Measurements from ENCODE around the gene CDK5RAP2.
A peak's percentile ranks its signal among the peaks of the same experiment; 100 is the strongest.

Gene CDK5RAP2

GRCh38 chr9:120379611-120380010, 200.4 kb downstream of the CDK5RAP2 start:
- H3K4me3 ChIP-seq (ENCODE audit: low read length), result no peak overlapping the region
- no peak for DNase-seq (ENCODE audit: low read depth, low spot score)

- no peak overlapping the region for H3K4me3 ChIP-seq (ENCODE audit: low read length)
- DNase-seq (ENCODE audit: low read depth, low spot score), result no peak
Observed at GRCh38 chr9:120378680-120379079, 201.3 kb downstream of the CDK5RAP2 start.

DNA sequence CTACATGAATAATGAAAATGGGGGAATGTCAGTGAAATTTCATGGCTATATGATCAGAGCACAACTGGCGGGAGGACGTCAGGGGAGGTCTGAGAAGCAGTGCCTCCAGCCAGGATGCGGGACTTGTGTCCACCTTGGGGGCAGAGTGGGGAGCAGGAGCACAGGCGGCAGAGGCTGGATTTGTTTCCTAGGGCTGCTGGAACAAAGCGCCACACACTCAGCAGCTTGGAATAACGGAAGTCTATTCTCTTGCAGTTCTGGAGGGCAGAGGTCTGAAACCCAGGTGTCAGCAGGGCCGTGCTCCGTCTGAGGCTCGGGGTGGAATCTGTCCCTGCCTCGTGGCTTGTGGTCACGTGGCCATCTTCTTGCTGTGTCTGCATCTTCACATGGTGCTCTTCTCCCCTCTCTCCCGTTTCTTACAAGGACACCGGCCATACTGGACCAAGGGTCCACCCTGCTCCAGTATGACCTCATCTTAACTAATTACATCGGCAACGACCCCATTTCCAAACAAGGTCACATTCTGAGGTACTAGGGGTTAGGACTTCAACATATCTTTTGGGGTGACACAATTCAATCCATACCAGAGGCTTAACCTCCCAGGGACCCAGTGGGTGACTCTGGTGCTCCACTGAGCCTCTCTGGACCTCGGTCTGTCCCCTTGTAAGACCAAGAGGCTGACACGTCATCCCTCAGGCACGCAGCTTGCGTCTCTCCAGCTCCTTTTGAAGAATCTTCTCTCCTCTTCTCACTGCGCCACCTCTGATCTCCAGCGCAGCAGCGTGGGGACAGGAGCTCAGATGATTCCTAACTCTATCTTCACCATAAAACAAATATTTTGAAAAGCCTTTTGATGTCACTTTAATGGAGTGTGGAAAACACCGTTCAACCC, 202.5 kb downstream of the CDK5RAP2 start:
- no peak for DNase-seq (ENCODE audit: low read depth, low spot score)
- no peak overlapping the region for H3K4me3 ChIP-seq (ENCODE audit: low read length)

GRCh38 chr9:120376101-120376500, 203.9 kb downstream of the CDK5RAP2 start:
- no peak overlapping the region for H3K4me3 ChIP-seq (ENCODE audit: low read length)
- DNase-seq (ENCODE audit: low read depth, low spot score), result no peak

DNA sequence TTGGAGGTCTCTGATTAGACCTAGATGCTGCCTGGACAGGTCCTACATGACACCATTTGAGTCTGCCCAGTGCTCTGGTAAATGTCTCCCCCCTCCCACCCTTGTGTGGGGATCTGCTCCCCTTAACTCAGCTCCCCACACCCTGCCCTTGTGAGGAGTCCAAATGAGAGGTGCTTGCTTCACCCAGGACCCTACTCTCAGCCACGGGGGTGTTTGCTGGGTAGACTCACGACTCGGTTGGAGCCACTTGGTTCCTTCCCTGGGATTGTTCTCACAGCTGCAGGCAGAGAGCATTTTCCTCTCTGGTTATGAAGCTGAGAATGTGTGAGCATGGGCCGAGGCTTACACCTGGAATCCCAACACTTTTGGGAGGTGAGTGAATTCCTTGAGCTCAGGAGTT, 204.7 kb downstream of the CDK5RAP2 start:
- no peak overlapping the region for H3K4me3 ChIP-seq (ENCODE audit: low read length)
- DNase-seq (ENCODE audit: low read depth, low spot score), result no peak

GRCh38 chr9:120374817-120375216, 205.2 kb downstream of the CDK5RAP2 start:
- H3K4me3 ChIP-seq (ENCODE audit: low read length), result no peak overlapping the region
- no peak for DNase-seq (ENCODE audit: low read depth, low spot score)

DNA sequence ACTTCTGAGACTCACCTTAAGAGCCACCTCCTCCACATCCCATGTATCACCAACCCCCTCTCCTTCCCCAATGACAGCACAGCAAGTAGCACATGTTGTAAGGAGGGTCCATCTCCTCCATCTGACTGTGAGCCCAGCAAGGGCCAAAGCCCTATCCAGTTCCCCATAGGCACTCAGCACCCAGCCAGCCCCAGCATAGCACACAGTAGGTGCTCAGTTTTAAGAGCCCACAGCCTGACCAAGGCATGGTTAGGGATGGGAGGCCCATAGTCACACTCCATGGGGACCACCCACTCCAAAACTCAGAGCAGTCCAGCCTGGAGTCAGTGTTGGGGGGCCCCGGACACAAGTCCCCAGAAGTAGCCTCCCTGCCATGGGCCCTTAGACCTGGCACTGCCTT, 205.7 kb downstream of the CDK5RAP2 start:
- no peak overlapping the region for H3K4me3 ChIP-seq (ENCODE audit: low read length)
- no peak for DNase-seq (ENCODE audit: low read depth, low spot score)

- no peak overlapping the region for H3K4me3 ChIP-seq (ENCODE audit: low read length)
- no peak for DNase-seq (ENCODE audit: low read depth, low spot score)
Observed at GRCh38 chr9:120372040-120372439, 207.9 kb downstream of the CDK5RAP2 start.

- no peak overlapping the region for H3K4me3 ChIP-seq (ENCODE audit: low read length)
- DNase-seq (ENCODE audit: low read depth, low spot score), result no peak
Observed at GRCh38 chr9:120369608-120370220, 210.3 kb downstream of the CDK5RAP2 start.

GRCh38 chr9:120368799-120369198, 211.2 kb downstream of the CDK5RAP2 start:
- no peak overlapping the region for H3K4me3 ChIP-seq (ENCODE audit: low read length)
- DNase-seq (ENCODE audit: low read depth, low spot score), result peak; percentile 10

- no peak for DNase-seq (ENCODE audit: low read depth, low spot score)
- H3K4me3 ChIP-seq (ENCODE audit: low read length), result no peak overlapping the region
Observed at GRCh38 chr9:120366644-120367019, 213.3 kb downstream of the CDK5RAP2 start.

DNA sequence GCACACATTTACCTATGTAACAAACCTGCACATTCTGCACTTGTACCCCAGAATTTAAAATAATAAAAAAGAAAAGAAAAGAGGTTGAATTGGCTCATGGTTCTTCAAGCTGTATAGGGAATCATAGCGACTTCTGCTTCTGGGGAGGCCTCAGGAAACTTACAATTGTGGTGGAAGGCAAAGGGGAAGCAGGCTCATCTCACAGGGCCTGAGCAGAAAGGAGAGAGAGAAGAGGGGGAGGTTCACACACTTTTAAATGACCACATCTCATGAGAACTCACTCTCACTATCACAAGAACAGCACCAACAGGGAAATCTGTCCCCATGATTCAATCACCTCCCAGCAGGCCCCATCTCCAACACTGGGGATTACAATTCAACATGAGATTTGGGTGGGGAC, 214.6 kb downstream of the CDK5RAP2 start:
- DNase-seq (ENCODE audit: low read depth, low spot score), result no peak
- no peak overlapping the region for H3K4me3 ChIP-seq (ENCODE audit: low read length)

DNA sequence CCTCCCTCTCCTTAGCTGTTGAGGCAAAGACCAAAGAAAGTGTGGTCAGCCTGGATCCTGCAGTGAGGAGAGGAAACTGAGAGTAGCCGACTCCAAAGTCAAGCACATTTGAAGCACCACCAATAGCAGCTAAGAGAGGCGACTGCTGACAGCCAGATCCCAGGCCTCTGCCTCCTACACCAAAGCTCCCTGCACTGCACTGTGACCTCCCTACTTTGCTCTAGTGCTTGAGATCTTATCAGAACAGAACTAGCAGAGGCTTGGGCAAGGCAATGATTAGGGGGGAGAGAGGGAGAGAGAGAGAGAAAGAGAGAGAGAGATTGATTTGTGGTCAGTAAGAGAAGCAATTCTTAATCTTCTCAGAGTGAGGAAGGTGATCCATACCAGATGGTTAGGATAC, 216.3 kb downstream of the CDK5RAP2 start:
- DNase-seq (ENCODE audit: low read depth, low spot score), result no peak
- H3K4me3 ChIP-seq (ENCODE audit: low read length), result no peak overlapping the region

- no peak overlapping the region for H3K4me3 ChIP-seq (ENCODE audit: low read length)
- no peak for DNase-seq (ENCODE audit: low read depth, low spot score)
Observed at GRCh38 chr9:120362446-120362845, 217.5 kb downstream of the CDK5RAP2 start.

- H3K4me3 ChIP-seq (ENCODE audit: low read length), result no peak overlapping the region
- no peak for DNase-seq (ENCODE audit: low read depth, low spot score)
Observed at GRCh38 chr9:120361551-120361950, 218.4 kb downstream of the CDK5RAP2 start.

- DNase-seq (ENCODE audit: low read depth, low spot score), result no peak
- no peak overlapping the region for H3K4me3 ChIP-seq (ENCODE audit: low read length)
Observed at GRCh38 chr9:120360510-120360909, 219.5 kb downstream of the CDK5RAP2 start.

- DNase-seq (ENCODE audit: low read depth, low spot score), result no peak
- H3K4me3 ChIP-seq (ENCODE audit: low read length), result no peak overlapping the region
Observed at GRCh38 chr9:120360046-120360445, 219.9 kb downstream of the CDK5RAP2 start.

DNA sequence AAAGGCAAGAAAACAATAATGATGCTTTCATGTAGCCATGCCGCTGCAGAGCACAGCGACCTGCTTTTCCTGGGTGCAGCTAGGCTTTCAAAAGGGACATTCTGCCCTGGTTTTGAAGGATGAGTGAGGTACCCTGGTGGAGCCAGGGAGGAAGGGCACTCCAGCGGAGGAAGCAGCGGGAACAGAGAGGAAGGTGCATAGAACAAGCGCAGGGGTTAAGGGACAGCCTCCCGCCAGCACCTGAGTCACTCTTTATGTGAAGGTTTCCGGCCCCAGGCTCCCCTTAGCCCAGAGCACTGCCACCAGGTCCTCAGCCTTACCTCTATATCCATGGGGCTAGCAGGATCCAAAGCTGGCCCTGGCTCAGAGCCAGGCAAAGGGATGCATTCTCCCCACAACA, 221.1 kb downstream of the CDK5RAP2 start:
- H3K4me3 ChIP-seq (ENCODE audit: low read length), result no peak overlapping the region
- no peak for DNase-seq (ENCODE audit: low read depth, low spot score)

DNA sequence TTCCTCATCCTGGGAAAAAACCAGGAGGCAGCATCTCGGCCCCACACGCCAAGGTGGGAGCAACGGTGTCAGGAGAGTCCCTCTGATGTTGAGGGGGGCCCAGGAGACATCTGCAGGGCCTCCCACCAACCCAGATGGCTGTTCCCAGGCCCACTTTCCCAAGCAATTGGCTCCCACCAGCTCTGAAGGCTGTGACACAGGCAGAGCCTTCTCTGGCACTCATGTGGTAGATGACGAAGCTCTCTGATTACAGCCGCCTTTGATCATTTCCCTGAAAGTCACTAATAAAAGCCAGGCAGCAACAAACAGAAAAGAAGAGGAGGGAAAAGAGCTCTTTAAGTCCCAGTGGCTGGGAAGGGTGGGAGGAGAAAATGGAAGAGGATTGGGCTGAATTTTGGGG, 226.5 kb downstream of the CDK5RAP2 start:
- H3K4me3 ChIP-seq (ENCODE audit: low read length), result no peak overlapping the region
- no peak for DNase-seq (ENCODE audit: low read depth, low spot score)

- no peak for DNase-seq (ENCODE audit: low read depth, low spot score)
- no peak overlapping the region for H3K4me3 ChIP-seq (ENCODE audit: low read length)
Observed at GRCh38 chr9:120351106-120351505, 228.9 kb downstream of the CDK5RAP2 start.

DNA sequence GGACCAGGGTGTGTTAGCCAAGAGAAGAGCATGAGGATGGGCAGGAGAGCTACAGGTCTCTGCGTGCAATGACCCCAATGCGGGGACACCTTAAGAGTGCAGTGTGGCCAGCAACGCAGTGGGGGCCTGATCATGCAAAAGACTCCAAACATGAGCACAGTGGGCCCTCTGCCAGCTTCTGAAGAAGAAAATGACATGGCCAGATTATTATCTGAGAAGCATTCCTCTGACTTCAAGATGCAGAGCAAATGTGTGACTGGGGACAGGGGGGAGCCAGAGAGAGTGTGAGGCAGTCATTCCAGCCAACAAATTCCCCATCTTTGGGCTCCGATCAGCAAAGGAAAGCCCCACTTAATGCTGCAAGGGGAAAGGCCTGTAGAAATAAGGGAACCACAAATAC, 229.4 kb downstream of the CDK5RAP2 start:
- H3K4me3 ChIP-seq (ENCODE audit: low read length), result no peak overlapping the region
- DNase-seq (ENCODE audit: low read depth, low spot score), result no peak

All from Jurkat, Clone E6-1 (cell line).